Neuronal stem cell (in vitro differentiated cells): ENCODE data around the gene FAM193B.

Source experiments
- DNase-seq: peaks from one replicate; pipeline ENCODE4 v3.0.0-alpha.2; 2013; ENCODE audit warnings: low spot score
- H2AFZ ChIP-seq: one replicate; pipeline ENCODE4 v1.6.1; 2013; ENCODE audit warnings: mild to moderate bottlenecking, low read length, inconsistent platforms
- H2AK5ac ChIP-seq: 2 replicates; pipeline ENCODE4 v1.6.1; 2013; ENCODE audit warnings: low read depth, mild to moderate bottlenecking, inconsistent platforms, low read length, moderate library complexity, mixed read lengths
- H2BK120ac ChIP-seq: 2 replicates; pipeline ENCODE4 v1.6.1; 2013; ENCODE audit warnings: low read depth, mild to moderate bottlenecking, inconsistent platforms, low read length, moderate library complexity, mixed read lengths
- H2BK12ac ChIP-seq: one replicate; pipeline ENCODE4 v1.6.1; 2013; ENCODE audit warnings: low read length, inconsistent platforms
- H2BK15ac ChIP-seq: 2 replicates; pipeline ENCODE4 v1.6.1; 2013; ENCODE audit warnings: mild to moderate bottlenecking, low read length, inconsistent platforms, mixed read lengths
- H2BK5ac ChIP-seq: one replicate; pipeline ENCODE4 v1.6.1; 2013; ENCODE audit warnings: inconsistent platforms, mild to moderate bottlenecking, low read length, moderate library complexity
- H3K14ac ChIP-seq: one replicate; pipeline ENCODE4 v1.6.1; 2013; ENCODE audit warnings: low read length, inconsistent platforms
- H3K18ac ChIP-seq: 2 replicates; pipeline ENCODE4 v1.6.1; 2013; ENCODE audit warnings: low read length, inconsistent platforms
- H3K23ac ChIP-seq: 2 replicates; pipeline ENCODE4 v1.6.1; 2013; ENCODE audit warnings: low read depth, mild to moderate bottlenecking, mixed read lengths, low read length, inconsistent platforms; ENCODE audit not compliant: poor library complexity
- H3K27ac ChIP-seq: replicated peaks from 3 replicates; pipeline ENCODE4 v1.5.1; 2013; ENCODE audit warnings: low read length, inconsistent platforms
- H3K27me3 ChIP-seq, 3 experiments: 2 replicates each; pipeline ENCODE4 v1.6.1; 2013; ENCODE audit warnings: low read length in 3 of 3, mild to moderate bottlenecking in 2 of 3, inconsistent platforms in 1 of 3, low read depth in 1 of 3, mixed read lengths in 1 of 3, moderate library complexity in 1 of 3; ENCODE audit not compliant: control insufficient read depth in 3 of 3, insufficient read depth in 3 of 3
- H3K36me3 ChIP-seq, 2 donors: replicated peaks in 1 of 2; 2 replicates each; pipeline ENCODE4 v1.6.1; 2013; ENCODE audit warnings: low read length in 2 of 2; ENCODE audit not compliant: control insufficient read depth in 2 of 2, insufficient read depth in 2 of 2
- H3K4ac ChIP-seq: 2 replicates; pipeline ENCODE4 v1.6.1; 2013; ENCODE audit warnings: inconsistent platforms, mild to moderate bottlenecking, low read length, moderate library complexity
- H3K4me1 ChIP-seq, 2 donors: 1 replicate in 1 of 2; 2 replicates in 1 of 2; pipeline ENCODE4 v1.6.1; 2013; ENCODE audit warnings: low read length in 2 of 2, low read depth in 1 of 2; ENCODE audit not compliant: control insufficient read depth in 2 of 2, insufficient read depth in 1 of 2
- H3K4me2 ChIP-seq: one replicate; pipeline ENCODE4 v1.6.1; 2013; ENCODE audit warnings: mild to moderate bottlenecking, low read length, inconsistent platforms; ENCODE audit not compliant: insufficient read depth, poor library complexity, severe bottlenecking
- H3K4me3 ChIP-seq, 2 donors: 2 replicates each; pipeline ENCODE4 v1.5.1; 2013; ENCODE audit warnings: low read length in 2 of 2, mild to moderate bottlenecking in 2 of 2, inconsistent platforms in 1 of 2, moderate library complexity in 1 of 2
- H3K79me1 ChIP-seq: one replicate; pipeline ENCODE4 v1.6.1; 2013; ENCODE audit warnings: low read depth, mild to moderate bottlenecking, inconsistent platforms, low read length, moderate library complexity
- H3K9ac ChIP-seq: one replicate; pipeline ENCODE4 v1.6.1; 2013; ENCODE audit warnings: mild to moderate bottlenecking, low read depth, low read length, inconsistent platforms; ENCODE audit not compliant: poor library complexity
- H3K9me3 ChIP-seq, 2 donors: replicated peaks in 1 of 2; 2 replicates each; pipeline versions ENCODE3 to v1.6.1; 2013; ENCODE audit warnings: low read length in 2 of 2, mild to moderate bottlenecking in 2 of 2, inconsistent platforms in 1 of 2, low read depth in 1 of 2, mixed read lengths in 1 of 2, moderate library complexity in 1 of 2; ENCODE audit not compliant: control insufficient read depth in 2 of 2, insufficient read depth in 1 of 2
- H4K8ac ChIP-seq: one replicate; pipeline ENCODE4 v1.6.1; 2013; ENCODE audit warnings: low read depth, mild to moderate bottlenecking, inconsistent platforms, low read length, moderate library complexity
- H4K91ac ChIP-seq: one replicate; pipeline ENCODE4 v1.6.1; 2013; ENCODE audit warnings: low read length, low read depth, mild to moderate bottlenecking, inconsistent platforms; ENCODE audit not compliant: poor library complexity
- WGBS, 2 donors: extraction: QIAGEN DNeasy Blood & Tissue Kit; methylation state at CpG; one replicate each; pipeline ENCODE4 v1.1.7; 2013; ENCODE audit warnings: missing lambda C conversion rate in 2 of 2, mixed read lengths in 1 of 2; ENCODE audit not compliant: insufficient read length in 2 of 2, insufficient replicate concordance in 1 of 2; ENCODE audit errors: extremely low coverage in 2 of 2; 5-methylcytosine and 5-hydroxymethylcytosine counted together

FAM193B gene

DNA sequence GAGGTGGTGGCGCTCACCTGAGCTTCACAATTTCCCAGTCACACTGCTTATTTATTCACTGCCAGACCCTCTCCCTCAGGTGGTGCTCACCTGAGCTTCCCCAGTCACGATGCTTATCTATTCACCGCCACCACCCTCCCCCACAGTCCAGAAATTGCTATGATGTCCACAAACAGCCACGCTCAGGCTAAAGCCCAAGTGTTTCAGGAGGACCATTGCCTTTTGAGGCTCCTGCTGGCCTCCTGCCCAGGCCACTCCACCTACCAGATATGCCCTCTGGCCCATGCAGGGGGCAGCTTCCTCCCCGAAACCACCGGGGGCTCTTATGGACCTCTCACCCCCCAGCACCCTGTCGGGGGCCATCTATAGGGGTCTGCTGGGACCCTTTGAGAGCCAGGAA lies 61.5 kb downstream of the FAM193B start:
- no peak overlapping the region for H3K14ac ChIP-seq

GRCh38 chr5:177491983-177492746 lies 62.2 kb downstream of the FAM193B start:
- peak overlapping the region; percentile 23 for H3K18ac ChIP-seq
- peaks cover 26% of the 10 kb centered on the region for H3K79me1 ChIP-seq
- no CpG with 5 or more reads among the region's 54 CpGs for WGBS, 2 donors
- H3K9me3 ChIP-seq, result no peaks in the 10 kb centered on the region
- no peak overlapping the region for H4K8ac ChIP-seq
- H2BK120ac ChIP-seq, result no peak overlapping the region
- no peak overlapping the region for H2BK15ac ChIP-seq
- H3K9ac ChIP-seq, result no peak overlapping the region
- no peak for DNase-seq
- H3K23ac ChIP-seq, result peak overlapping the region; percentile 57
- no peaks in the 10 kb centered on the region for H3K27me3 ChIP-seq
- H3K4me1 ChIP-seq, result peaks cover 19 to 28% of the 10 kb centered on the region in 2 donors
- H3K36me3 ChIP-seq, result peaks cover 57 to 87% of the 10 kb centered on the region in 2 donors
- H4K91ac ChIP-seq, result no peak overlapping the region
- no peak overlapping the region for H3K4ac ChIP-seq
- peak overlapping the region; percentile 26 for H3K27ac ChIP-seq
- no peak overlapping the region for H2BK12ac ChIP-seq
- no peak overlapping the region for H3K4me2 ChIP-seq
- peak overlapping the region; percentile 85 for H2BK5ac ChIP-seq
- H3K14ac ChIP-seq, result no peak overlapping the region
- H3K4me3 ChIP-seq, result no peak overlapping the region
- H2AK5ac ChIP-seq, result peak overlapping the region; percentile 73
- H2AFZ ChIP-seq, result no peak overlapping the region

More for the DNA sequence above, 61.5 kb downstream of the FAM193B start:
- DNase-seq, result no peak
- WGBS, 2 donors, result no CpG with 5 or more reads among the region's 7 CpGs
- no peak overlapping the region for H2AK5ac ChIP-seq
- no peak overlapping the region for H3K23ac ChIP-seq
- H3K79me1 ChIP-seq, result peaks cover 26% of the 10 kb centered on the region
- no peak overlapping the region for H2BK12ac ChIP-seq
- H2BK5ac ChIP-seq, result peak overlapping the region; percentile 85
- H3K4ac ChIP-seq, result no peak overlapping the region
- peaks cover 50 to 80% of the 10 kb centered on the region in 2 donors for H3K36me3 ChIP-seq
- no peaks in the 10 kb centered on the region for H3K27me3 ChIP-seq
- no peak overlapping the region for H2AFZ ChIP-seq
- H4K91ac ChIP-seq, result no peak overlapping the region
- H3K18ac ChIP-seq, result no peak overlapping the region
- no peak overlapping the region for H4K8ac ChIP-seq
- no peak overlapping the region for H2BK15ac ChIP-seq
- H3K4me2 ChIP-seq, result no peak overlapping the region
- H3K27ac ChIP-seq, result no peak overlapping the region
- H3K9me3 ChIP-seq, result no peaks in the 10 kb centered on the region
- peaks cover 20 to 28% of the 10 kb centered on the region in 2 donors for H3K4me1 ChIP-seq
- H3K4me3 ChIP-seq, result no peak overlapping the region
- H2BK120ac ChIP-seq, result no peak overlapping the region
- no peak overlapping the region for H3K9ac ChIP-seq

- Histone ChIP-seq H3K79me1 (peaks cover 26% of the 10 kb centered on the region), H4K8ac (no peak overlapping the region), H2BK15ac (no peak overlapping the region), H3K23ac (peak overlapping the region; percentile 12), H3K9me3 (no peaks in the 10 kb centered on the region), H3K27me3 (no peaks in the 10 kb centered on the region), H3K4me3 (no peak overlapping the region), H3K14ac (no peak overlapping the region), H4K91ac (no peak overlapping the region), H3K4me2 (no peak overlapping the region), H3K36me3 (peaks cover 59 to 92% of the 10 kb centered on the region in 2 donors), H3K9ac (no peak overlapping the region), H2BK12ac (no peak overlapping the region), H2AK5ac (peak overlapping the region; percentile 73), H3K4ac (no peak overlapping the region), H2AFZ (no peak overlapping the region), H3K18ac (peak overlapping the region; percentile 78), H2BK5ac (peak overlapping the region; percentile 88), H2BK120ac (no peak overlapping the region), H3K4me1 (peaks cover 19 to 28% of the 10 kb centered on the region in 2 donors), H3K27ac (no peak overlapping the region)
- no CpG with 5 or more reads among the region's 43 CpGs for WGBS, 2 donors
- DNase-seq, result peak; percentile 79
Observed at GRCh38 chr5:177491429-177491945, 62.9 kb downstream of the FAM193B start.

DNA sequence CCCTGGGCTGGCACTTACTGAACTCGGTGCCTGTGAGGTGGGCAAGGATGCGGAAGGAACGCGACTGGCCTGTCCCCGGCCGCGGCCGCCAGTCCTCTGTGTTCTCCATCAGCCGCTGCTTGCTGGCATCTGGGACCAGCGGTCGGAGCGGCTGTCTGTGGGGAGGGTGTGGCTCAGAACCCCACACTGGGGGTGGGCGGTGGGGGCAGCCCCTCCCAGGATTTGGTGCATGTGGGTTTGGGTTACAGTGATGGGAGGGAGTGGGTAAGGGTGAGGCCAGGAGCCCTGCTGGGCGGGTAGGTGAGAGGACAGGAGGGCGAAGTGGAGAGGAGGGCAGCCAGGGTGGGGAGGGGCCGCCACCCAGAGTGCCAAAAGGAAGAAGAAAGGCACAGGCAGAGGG lies 63.4 kb downstream of the FAM193B start:
- Histone ChIP-seq H3K36me3 (peaks cover 62 to 93% of the 10 kb centered on the region in 2 donors), H3K4me3 (no peak overlapping the region), H3K23ac (peak overlapping the region; percentile 49), H3K9me3 (no peaks in the 10 kb centered on the region), H2BK5ac (peak overlapping the region; percentile 88), H2AFZ (no peak overlapping the region), H3K4me1 (peaks cover 15 to 26% of the 10 kb centered on the region in 2 donors), H3K9ac (peak overlapping the region; percentile 65), H3K27ac (no peak overlapping the region), H3K14ac (peak overlapping the region; percentile 47), H2BK12ac (peak overlapping the region; percentile 26), H2BK15ac (no peak overlapping the region), H3K27me3 (no peaks in the 10 kb centered on the region), H4K8ac (no peak overlapping the region), H3K4me2 (no peak overlapping the region), H2BK120ac (no peak overlapping the region), H2AK5ac (peak overlapping the region; percentile 40), H4K91ac (no peak overlapping the region), H3K79me1 (peaks cover 26% of the 10 kb centered on the region), H3K4ac (no peak overlapping the region), H3K18ac (peak overlapping the region; percentile 78)
- DNase-seq, result no peak
- whole genome bisulfite sequencing, 2 donors, result no CpG with 5 or more reads among the region's 16 CpGs
